ENCODE results near the gene XPR1. TPM values are rescaled to one million over a fixed set of nuclear protein-coding genes. Genes with fewer than 3 reads are reported as not detected.
A peak's percentile ranks its signal among the peaks of the same experiment; 100 is the strongest.
"Not testable (repeated sequence)": the region's sequence is repeated elsewhere in the genome, so short reads cannot be mapped to it uniquely, and the experiment has no call there.

The XPR1 gene
- total and polyA plus RNA-seq, 7 experiments from 2014 or later: 5.4 to 19.7 (median 15.4) TPM

DNA sequence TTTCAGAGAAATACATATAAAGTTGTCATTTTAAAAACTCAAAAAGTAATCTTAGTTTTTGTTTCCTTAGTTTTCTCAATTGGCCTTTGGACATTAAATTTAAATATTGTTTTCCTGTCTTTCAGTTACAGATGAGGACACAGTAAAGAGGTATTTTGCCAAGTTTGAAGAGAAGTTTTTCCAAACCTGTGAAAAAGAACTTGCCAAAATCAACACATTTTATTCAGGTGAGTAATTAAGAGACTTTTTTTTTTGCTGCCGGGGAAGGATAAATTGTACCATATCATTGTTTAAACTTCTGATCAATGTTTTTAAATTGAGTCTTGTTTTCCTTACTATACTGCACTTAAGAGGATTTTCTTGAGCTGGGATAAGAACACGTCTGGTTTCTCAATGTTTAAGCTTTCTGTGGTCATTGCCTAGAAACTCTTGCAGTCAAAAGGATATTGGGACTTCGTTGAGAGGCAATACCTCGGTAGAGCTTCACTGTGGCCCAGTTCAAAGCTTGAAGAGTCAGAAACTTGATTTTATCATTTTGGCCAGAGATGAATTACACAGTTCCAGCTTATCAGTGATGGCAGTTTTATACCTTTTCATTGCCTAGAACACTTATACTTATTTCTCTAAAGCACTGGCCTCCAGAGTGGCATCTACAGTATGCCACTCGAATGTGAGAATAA lies 155.9 kb downstream of the XPR1 start:
- Histone ChIP-seq H3K4me1 (ENCODE audit: control insufficient read depth in 2 of 2, insufficient read depth in 2 of 2, low read length in 2 of 2) (no peaks in the 10 kb centered on the region), H3K9me3 (ENCODE audit: control insufficient read depth in 2 of 3, low read length in 3 of 3) (no peaks in the 10 kb centered on the region), H3K4me3 (ENCODE audit: low read length) (no peak overlapping the region), H3K27ac (ENCODE audit: low read depth, low read length) (no peak overlapping the region), H3K36me3 (ENCODE audit: control insufficient read depth in 2 of 3, insufficient read depth in 3 of 3, low read length in 3 of 3) (no peaks in the 10 kb centered on the region), H3K27me3 (ENCODE audit: control insufficient read depth in 2 of 2, insufficient read depth in 2 of 2, low read length in 2 of 2) (no peaks in the 10 kb centered on the region)
- intact Hi-C loops (cut with micrococcal nuclease): no loop called here
- POLR2A ChIA-PET: no interaction called here
- Mint-ChIP-seq H3K9me3 (no peaks in the 10 kb centered on the region), H3K4me3 (no peak overlapping the region), H3K36me3 (peaks cover 12 to 31% (median 16%) of the 10 kb centered on the region in 5 donors), H3K27ac (no peak overlapping the region), H3K4me1 (peaks cover 4 to 19% (median 12%) of the 10 kb centered on the region in 7 donors), H3K27me3 (no peaks in the 10 kb centered on the region)
- no peak for ATAC-seq
- no peak for DNase-seq
- CTCF ChIA-PET: no interaction called here

DNA sequence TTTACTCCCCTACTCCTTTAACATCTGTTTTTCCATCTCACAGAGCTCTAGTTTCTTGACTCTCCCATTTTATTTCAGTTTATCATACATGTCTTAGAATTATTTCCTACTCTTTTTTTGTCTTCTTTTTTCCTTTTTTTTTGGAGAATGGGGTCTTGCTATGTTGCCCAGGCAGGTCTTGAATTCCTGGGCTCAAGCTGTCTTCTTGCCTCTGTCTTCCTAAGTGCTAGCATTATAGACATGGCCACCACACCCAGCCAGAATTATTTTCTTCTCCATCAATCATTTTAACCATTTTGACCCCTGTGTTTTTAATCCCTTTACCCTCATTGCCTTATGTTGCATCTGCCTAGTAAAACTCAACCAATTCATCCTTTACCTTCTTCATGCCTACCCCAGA lies 157.6 kb downstream of the XPR1 start:
- Mint-ChIP-seq H3K27ac (peak overlapping the region in 1 of 9 donors; percentile 4), H3K27me3 (no peaks in the 10 kb centered on the region), H3K4me3 (no peak overlapping the region), H3K4me1 (peaks cover 4 to 18% (median 14%) of the 10 kb centered on the region in 7 donors), H3K9me3 (no peaks in the 10 kb centered on the region), H3K36me3 (peaks cover 12 to 33% (median 18%) of the 10 kb centered on the region in 5 donors)
- no peak overlapping the region for H3K4me3 ChIP-seq (ENCODE audit: low read length)
- ATAC-seq (no peak), DNase-seq (no peak)
- H3K27me3 ChIP-seq (ENCODE audit: control insufficient read depth in 2 of 2, insufficient read depth in 2 of 2, low read length in 2 of 2): no peaks in the 10 kb centered on the region
- H3K9me3 ChIP-seq (ENCODE audit: control insufficient read depth in 2 of 3, low read length in 3 of 3): no peaks in the 10 kb centered on the region
- H3K4me1 ChIP-seq (ENCODE audit: control insufficient read depth in 2 of 2, insufficient read depth in 2 of 2, low read length in 2 of 2): no peaks in the 10 kb centered on the region
- ChIA-PET POLR2A (interaction anchor here (0.6 kb wide), 1 partner anchor 90 kb away, joined by 3 read pairs; no protein-coding TSS in a partner anchor), CTCF (no interaction called here)
- no peaks in the 10 kb centered on the region for H3K36me3 ChIP-seq (ENCODE audit: control insufficient read depth in 2 of 3, insufficient read depth in 3 of 3, low read length in 3 of 3)
- H3K27ac ChIP-seq (ENCODE audit: low read depth, low read length): no peak overlapping the region
- intact Hi-C loops (cut with micrococcal nuclease): no loop called here

- H3K27ac ChIP-seq (ENCODE audit: low read depth, low read length); H3K27me3 ChIP-seq (ENCODE audit: control insufficient read depth in 2 of 2, insufficient read depth in 2 of 2, low read length in 2 of 2); POLR2A ChIA-PET; CTCF ChIA-PET; H3K4me3 ChIP-seq (ENCODE audit: low read length); H3K4me3 Mint-ChIP-seq; H3K4me1 ChIP-seq (ENCODE audit: control insufficient read depth in 2 of 2, insufficient read depth in 2 of 2, low read length in 2 of 2); H3K36me3 ChIP-seq (ENCODE audit: control insufficient read depth in 2 of 3, insufficient read depth in 3 of 3, low read length in 3 of 3); H3K9me3 ChIP-seq (ENCODE audit: control insufficient read depth in 2 of 3, low read length in 3 of 3); H3K27me3 Mint-ChIP-seq; ATAC-seq; H3K27ac Mint-ChIP-seq; DNase-seq; H3K9me3 Mint-ChIP-seq: not testable (repeated sequence)
- peaks cover 4 to 19% (median 14%) of the 10 kb centered on the region in 7 donors for H3K4me1 Mint-ChIP-seq
- H3K36me3 Mint-ChIP-seq: peaks cover 12 to 38% (median 22%) of the 10 kb centered on the region in 5 donors
- intact Hi-C loops (cut with micrococcal nuclease): loop anchor here in 1 of 2 donors (2.0 kb wide), 1 partner anchor 14 kb away; no protein-coding TSS in a partner anchor
Measured at GRCh38 chr1:180791152-180791551, 159.3 kb downstream of the XPR1 start.

DNA sequence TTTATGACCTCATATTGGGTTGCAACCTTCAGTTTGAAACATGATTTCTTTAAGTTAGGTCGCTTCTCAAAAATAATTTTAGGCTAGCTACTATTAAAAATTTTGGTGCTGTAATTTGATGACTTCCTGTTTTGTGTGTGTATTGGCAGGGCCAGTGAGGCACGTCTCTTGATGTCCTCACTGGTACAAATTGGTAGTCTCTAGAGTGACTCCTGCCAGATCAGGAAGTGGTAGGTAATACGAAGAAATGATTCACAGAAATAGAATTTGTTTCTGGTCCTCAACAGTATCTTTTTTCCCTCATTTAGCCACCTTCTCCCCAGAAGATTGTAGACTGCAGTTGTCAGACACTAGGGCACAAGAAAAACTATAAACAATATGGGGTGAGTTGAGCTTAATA lies 160.0 kb downstream of the XPR1 start:
- no peak overlapping the region for H3K27ac Mint-ChIP-seq
- no peaks in the 10 kb centered on the region for H3K9me3 ChIP-seq (ENCODE audit: control insufficient read depth in 2 of 3, low read length in 3 of 3)
- POLR2A ChIA-PET: no interaction called here

DNA sequence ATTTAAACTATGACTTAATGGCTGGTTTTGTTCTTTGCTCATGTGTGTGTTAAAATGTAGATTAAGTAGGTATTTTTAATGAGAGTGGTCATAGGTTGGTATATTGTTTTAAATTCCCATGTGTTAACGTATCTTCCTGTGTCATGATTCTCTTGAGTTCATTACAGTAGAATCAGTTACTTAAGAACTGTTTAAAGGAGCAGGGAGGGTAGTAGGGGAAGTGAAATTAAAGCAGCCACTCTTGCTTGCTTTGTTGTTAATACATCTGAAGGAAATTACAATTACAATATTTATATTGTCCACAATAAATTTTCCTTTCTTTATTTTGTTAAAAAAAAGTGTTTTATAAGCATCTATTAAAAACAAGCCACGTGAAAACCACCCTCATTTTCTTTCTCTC lies 161.6 kb downstream of the XPR1 start:
- ATAC-seq (no peak), DNase-seq (no peak)
- POLR2A ChIA-PET: no interaction called here
- Mint-ChIP-seq H3K4me3 (no peak overlapping the region), H3K27me3 (no peaks in the 10 kb centered on the region), H3K4me1 (peaks cover 4 to 26% (median 17%) of the 10 kb centered on the region in 7 donors), H3K9me3 (no peaks in the 10 kb centered on the region), H3K27ac (no peak overlapping the region), H3K36me3 (peaks cover 10 to 26% (median 16%) of the 10 kb centered on the region in 5 donors)
- no peak overlapping the region for H3K4me3 ChIP-seq (ENCODE audit: low read length)
- no peaks in the 10 kb centered on the region for H3K4me1 ChIP-seq (ENCODE audit: control insufficient read depth in 2 of 2, insufficient read depth in 2 of 2, low read length in 2 of 2)
- H3K27ac ChIP-seq (ENCODE audit: low read depth, low read length): no peak overlapping the region
- CTCF ChIA-PET: no interaction called here
- no peaks in the 10 kb centered on the region for H3K27me3 ChIP-seq (ENCODE audit: control insufficient read depth in 2 of 2, insufficient read depth in 2 of 2, low read length in 2 of 2)
- intact Hi-C loops (cut with micrococcal nuclease): no loop called here
- H3K36me3 ChIP-seq (ENCODE audit: control insufficient read depth in 2 of 3, insufficient read depth in 3 of 3, low read length in 3 of 3): no peaks in the 10 kb centered on the region
- no peaks in the 10 kb centered on the region for H3K9me3 ChIP-seq (ENCODE audit: control insufficient read depth in 2 of 3, low read length in 3 of 3)

More for the DNA sequence above, 160.0 kb downstream of the XPR1 start:
- ATAC-seq: no peak
- no peak overlapping the region for H3K4me3 Mint-ChIP-seq
- Histone ChIP-seq H3K27ac (ENCODE audit: low read depth, low read length) (no peak overlapping the region), H3K4me3 (ENCODE audit: low read length) (no peak overlapping the region), H3K36me3 (ENCODE audit: control insufficient read depth in 2 of 3, insufficient read depth in 3 of 3, low read length in 3 of 3) (no peaks in the 10 kb centered on the region), H3K4me1 (ENCODE audit: control insufficient read depth in 2 of 2, insufficient read depth in 2 of 2, low read length in 2 of 2) (no peaks in the 10 kb centered on the region), H3K27me3 (ENCODE audit: control insufficient read depth in 2 of 2, insufficient read depth in 2 of 2, low read length in 2 of 2) (no peaks in the 10 kb centered on the region)
- CTCF ChIA-PET: no interaction called here
- H3K27me3 Mint-ChIP-seq: no peaks in the 10 kb centered on the region
- no peaks in the 10 kb centered on the region for H3K9me3 Mint-ChIP-seq
- DNase-seq: no peak
- intact Hi-C loops (cut with micrococcal nuclease): loop anchor here in 1 of 2 donors (2.0 kb wide), 1 partner anchor 13 kb away; no protein-coding TSS in a partner anchor
- H3K36me3 Mint-ChIP-seq: peaks cover 12 to 36% (median 22%) of the 10 kb centered on the region in 5 donors
- peaks cover 4 to 25% (median 17%) of the 10 kb centered on the region in 7 donors for H3K4me1 Mint-ChIP-seq

DNA sequence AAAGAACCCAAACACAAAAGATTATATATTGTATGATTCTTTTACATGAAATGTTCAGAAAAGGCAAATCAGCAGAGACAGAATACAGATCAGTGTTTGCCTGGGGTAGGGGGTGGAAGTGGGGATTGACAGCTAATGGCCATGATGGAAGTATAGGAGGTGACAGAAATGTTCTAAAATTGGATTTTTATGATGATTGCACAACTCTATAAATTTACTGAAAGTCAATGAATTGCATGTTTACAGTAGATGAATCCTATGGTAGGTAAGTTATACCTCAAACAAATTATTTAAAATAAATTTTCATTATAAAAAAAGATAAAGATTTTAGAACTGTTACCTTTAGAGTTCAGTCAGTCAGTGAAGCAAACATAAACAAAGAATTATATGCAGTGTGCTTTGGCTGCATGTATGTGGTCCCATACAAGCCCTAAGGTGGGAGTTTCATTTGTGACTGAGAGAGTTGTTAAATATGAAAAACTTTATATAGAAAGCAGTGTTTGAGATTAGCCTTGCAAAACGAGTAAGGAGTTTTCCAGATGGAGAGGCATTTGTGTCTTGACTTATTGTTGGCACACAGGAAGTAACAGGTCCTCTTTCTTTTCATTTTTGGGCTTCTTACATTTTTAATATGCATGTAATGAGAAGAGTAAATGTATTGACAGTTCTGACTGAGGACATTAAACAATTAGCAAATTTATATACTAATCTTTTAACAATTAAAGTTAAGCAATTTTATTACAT lies 165.2 kb downstream of the XPR1 start:
- Histone ChIP-seq H3K36me3 (ENCODE audit: control insufficient read depth in 2 of 3, insufficient read depth in 3 of 3, low read length in 3 of 3) (no peaks in the 10 kb centered on the region), H3K27ac (ENCODE audit: low read depth, low read length) (no peak overlapping the region), H3K27me3 (ENCODE audit: control insufficient read depth in 2 of 2, insufficient read depth in 2 of 2, low read length in 2 of 2) (no peaks in the 10 kb centered on the region), H3K9me3 (ENCODE audit: control insufficient read depth in 2 of 3, low read length in 3 of 3) (no peaks in the 10 kb centered on the region), H3K4me3 (ENCODE audit: low read length) (no peak overlapping the region), H3K4me1 (ENCODE audit: control insufficient read depth in 2 of 2, insufficient read depth in 2 of 2, low read length in 2 of 2) (no peaks in the 10 kb centered on the region)
- ChIA-PET POLR2A (no interaction called here), CTCF (no interaction called here)
- Mint-ChIP-seq H3K4me1 (peaks cover 5 to 17% (median 8%) of the 10 kb centered on the region in 7 donors), H3K27me3 (no peaks in the 10 kb centered on the region), H3K9me3 (no peaks in the 10 kb centered on the region), H3K36me3 (peaks cover 0 to 18% (median 3%) of the 10 kb centered on the region in 5 donors), H3K4me3 (no peak overlapping the region), H3K27ac (no peak overlapping the region)
- ATAC-seq: no peak
- no peak for DNase-seq
- intact Hi-C loops (cut with micrococcal nuclease): no loop called here

All from naive thymus-derived CD4-positive, alpha-beta T cell (primary cell).